GM19324 (cell line): ENCODE results near the gene CATSPERB.
"Not testable (repeated sequence)": the region's sequence is repeated elsewhere in the genome, so short reads cannot be mapped to it uniquely, and the experiment has no call there.

Experiments
- ATAC-seq: cut with Tn5 transposase; IDR thresholded peaks from one replicate; pipeline ENCODE4 v1.9.1; 2021; ENCODE audit warnings: mild to moderate bottlenecking, moderate library complexity; ENCODE audit not compliant: unreplicated experiment, low FRiP score

The CATSPERB gene

GRCh38 chr14:91677687-91678086 is 54.2 kb downstream of the CATSPERB start:
- not testable (repeated sequence) for ATAC-seq

DNA sequence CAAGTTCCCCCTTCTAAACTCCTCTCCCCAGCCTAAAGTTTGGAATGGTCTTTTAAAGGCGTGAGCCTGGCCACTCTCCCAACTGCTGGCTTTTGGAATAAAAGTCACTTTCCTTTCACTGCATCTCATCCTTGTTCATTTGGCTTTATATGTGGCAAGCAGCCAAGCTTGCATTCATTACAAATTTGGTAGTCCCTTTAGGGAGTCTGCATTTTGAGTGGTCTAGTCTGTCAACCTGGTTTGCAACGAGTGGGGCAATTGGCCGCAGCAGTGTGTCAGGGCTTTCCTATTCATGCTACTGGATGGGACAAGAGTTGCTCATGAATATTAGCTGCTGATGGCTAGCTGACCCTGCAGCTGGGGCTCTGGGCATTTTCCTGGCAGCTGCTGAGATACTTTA is 57.0 kb downstream of the CATSPERB start:
- no peak for ATAC-seq

GRCh38 chr14:91669867-91670266 is 62.0 kb downstream of the CATSPERB start:
- ATAC-seq, result no peak

DNA sequence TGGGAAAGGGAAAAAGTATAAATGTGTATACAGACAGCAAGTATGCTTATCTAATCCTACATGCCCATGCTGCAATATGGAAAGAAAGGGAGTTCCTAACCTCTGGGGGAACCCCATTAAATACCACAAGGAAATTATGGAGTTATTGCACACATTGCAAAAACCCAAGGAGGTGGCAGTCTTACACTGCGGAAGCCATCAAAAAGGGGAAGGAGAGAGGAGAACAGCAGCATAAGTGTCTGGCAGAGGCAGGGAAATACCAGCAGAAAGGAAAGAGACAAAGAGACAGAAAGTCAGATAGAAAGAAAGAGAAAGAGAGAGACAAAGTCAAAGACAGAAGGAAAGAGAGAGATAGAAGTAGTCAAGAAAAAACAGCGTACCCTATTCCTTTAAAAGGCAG is 64.8 kb downstream of the CATSPERB start:
- ATAC-seq, result not testable (repeated sequence)

DNA sequence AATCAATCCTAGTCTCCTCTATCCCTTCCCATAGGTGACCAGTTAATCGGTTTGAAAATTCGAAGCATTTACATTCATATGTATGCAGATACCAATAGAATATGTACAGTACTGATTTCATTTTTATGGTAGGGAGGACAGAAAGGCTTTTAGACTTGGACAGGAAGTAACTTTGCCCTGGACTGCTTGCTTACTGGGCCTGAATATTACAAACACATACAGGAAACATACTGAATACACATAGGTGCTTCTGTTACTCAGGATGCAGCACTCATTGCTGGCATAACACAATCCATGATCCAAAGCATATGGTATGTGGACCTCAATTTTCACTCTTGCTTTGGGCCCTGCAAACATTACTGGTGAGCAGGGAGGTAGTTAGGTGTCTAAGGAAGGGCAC is 71.1 kb downstream of the CATSPERB start:
- ATAC-seq, result no peak

GRCh38 chr14:91654836-91655235 is 77.0 kb downstream of the CATSPERB start:
- no peak for ATAC-seq

DNA sequence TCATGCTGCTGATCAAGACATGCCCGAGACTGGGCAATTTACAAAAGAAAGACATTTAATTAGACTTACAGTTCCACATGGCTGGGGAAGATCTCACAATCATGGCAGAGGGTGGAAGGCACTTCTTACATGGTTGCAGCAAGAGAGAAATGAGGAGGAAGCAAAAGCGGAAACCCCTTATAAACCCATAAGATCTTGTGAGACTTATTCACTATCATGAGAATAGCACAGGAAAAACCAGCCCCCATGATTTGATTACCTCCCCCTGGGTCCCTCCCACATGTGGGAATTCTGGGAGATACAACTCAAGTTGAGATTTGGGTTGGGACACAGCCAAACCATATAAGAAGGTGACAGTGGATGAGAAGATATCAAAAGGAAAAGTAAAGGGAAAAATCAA is 78.4 kb downstream of the CATSPERB start:
- no peak for ATAC-seq

- ATAC-seq, result no peak
Measured at GRCh38 chr14:91649930-91650329, 82.0 kb downstream of the CATSPERB start.

DNA sequence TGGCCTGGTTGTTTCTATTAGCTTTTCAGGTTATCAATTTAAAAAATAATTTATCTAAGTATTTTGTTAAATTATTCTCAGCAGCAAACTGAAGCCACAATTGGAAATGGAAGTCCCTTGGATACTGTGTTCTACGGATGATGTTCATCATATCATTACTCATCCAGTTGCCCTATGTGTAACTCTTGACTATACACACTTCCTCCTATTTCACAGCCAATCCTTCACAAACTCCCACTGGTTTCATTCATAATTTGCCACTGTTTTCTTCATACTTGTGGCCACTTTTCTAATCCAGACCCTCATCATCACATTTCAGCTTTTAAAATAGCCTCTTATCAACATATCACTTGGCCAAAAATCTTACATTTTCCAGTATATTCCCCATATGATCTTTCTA is 84.0 kb downstream of the CATSPERB start:
- ATAC-seq, result no peak

DNA sequence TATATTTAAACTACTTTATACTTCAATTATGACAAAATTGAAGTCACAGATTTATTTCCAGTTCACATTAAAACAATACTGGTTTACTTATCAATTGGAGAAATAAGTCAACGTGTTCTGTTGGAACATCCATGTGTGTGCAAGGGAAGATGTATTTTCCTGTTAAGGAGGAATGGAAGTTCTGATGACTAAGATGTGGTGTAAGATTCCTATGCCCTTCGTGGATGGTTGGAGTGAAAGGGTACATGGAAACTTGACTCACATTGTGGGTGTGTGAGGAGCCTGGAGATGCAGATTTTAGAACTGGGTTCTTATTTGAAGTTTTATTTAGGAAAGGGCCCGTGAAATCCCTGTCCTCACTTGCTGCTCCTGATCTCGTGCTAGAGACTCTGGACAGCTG is 95.3 kb downstream of the CATSPERB start:
- ATAC-seq, result no peak

- ATAC-seq, result no peak
Measured at GRCh38 chr14:91624757-91625156, 107.1 kb downstream of the CATSPERB start.

DNA sequence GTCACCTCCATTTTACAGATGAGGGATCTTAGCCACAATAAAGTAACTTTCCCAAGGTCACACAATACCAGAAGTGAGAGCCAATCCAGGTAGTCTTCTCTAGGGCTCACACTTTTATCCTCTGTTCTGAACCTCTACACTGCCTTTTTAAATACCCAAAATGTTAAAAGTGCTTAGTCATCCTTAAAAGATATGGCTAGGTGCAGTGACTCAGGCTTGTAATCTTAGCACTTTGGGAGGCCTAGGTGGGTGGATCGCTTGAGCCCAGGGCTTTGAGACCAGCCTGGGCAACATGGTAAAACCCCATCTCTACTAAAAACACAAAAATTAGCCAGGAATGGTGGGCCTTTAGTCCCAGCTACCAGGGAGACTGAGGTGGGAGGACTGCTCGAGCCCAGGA is 117.7 kb downstream of the CATSPERB start:
- no peak for ATAC-seq

- ATAC-seq, result no peak
Measured at GRCh38 chr14:91613459-91614112, 118.3 kb downstream of the CATSPERB start.

- no peak for ATAC-seq
Measured at GRCh38 chr14:91611528-91611927, 120.4 kb downstream of the CATSPERB start.

DNA sequence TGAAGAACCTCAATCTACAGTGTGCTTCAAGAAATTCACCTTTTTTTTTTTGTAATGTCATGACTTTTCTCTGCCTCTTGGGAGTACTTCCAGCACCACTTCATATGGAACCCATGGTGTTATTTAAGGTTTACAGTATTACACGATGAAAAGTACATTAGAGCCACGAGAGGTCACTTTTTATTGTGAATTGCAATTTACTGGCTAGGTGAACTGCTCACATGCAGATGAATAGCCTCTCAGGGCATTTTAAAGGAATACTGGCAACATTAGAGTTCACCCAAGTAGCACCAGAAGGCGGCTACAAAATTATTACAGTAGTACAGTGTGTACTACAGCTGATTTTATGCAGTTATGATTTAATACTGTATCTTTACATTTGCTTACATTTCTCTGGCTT is 122.7 kb downstream of the CATSPERB start:
- no peak for ATAC-seq

DNA sequence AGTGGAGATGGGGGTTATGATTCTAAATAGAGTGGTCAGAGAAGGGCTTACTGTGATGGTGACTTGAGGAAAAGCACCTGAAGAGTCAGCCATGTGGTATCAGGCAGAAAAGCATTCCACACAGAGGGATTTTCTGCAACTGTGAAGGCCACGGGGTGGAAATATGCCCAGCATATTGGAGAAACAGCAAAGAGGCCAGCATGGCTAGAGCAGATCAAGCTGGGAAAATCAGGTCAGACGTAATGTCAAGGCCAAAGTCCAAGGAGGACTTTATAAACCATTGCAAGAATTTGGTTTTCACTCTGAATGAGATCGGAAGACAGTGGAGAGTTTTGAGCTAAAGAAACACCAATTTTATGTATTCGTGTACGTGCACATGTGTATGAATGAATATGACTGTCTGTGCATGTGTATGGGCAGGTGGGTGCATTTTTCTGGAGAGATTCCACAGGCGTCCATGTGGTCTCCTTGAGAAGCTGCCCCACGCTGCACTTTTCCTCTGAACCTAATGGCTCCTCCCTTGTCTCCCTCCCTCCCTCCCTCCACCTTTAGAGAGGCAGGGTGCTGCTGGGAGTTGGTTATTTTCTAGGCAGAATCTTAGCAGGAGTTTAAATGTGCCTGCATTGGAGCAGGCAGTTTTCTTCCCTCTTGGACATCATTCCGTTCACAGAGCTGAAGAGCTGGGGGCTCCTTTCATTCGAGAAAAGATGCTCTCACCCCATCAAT is 124.4 kb downstream of the CATSPERB start:
- ATAC-seq, result no peak

- ATAC-seq, result no peak
Measured at GRCh38 chr14:91606851-91607250, 125.0 kb downstream of the CATSPERB start.

GRCh38 chr14:91604611-91605010 is 127.3 kb downstream of the CATSPERB start:
- not testable (repeated sequence) for ATAC-seq

- ATAC-seq, result no peak
Measured at GRCh38 chr14:91599994-91600393, 131.9 kb downstream of the CATSPERB start.

GRCh38 chr14:91595736-91596135 is 136.2 kb downstream of the CATSPERB start:
- no peak for ATAC-seq

- ATAC-seq, result not testable (repeated sequence)
Measured at GRCh38 chr14:91593957-91594356, 137.9 kb downstream of the CATSPERB start.

DNA sequence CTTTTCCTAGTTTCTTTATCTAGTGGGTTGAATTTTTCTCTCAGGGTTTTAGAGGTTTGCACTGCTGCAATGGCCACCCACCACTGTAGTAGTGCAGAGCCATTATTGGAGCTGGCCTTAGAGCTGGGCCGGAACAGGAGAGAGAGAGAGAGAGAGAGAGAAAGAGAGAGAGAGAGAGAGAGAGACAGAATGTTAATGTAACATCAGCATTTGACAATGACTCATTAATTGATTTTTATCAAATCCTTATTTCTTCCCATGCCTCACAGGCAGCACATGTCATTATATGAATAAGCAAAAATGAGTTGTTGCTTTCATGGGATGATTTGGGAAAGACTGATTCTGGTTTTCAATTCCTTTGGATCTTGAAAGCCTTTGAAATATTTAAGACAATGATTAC is 145.5 kb downstream of the CATSPERB start:
- no peak for ATAC-seq
